Transverse colon (tissue), 3 donors: ENCODE measurements around the gene MYH14.

Experiments
- CTCF ChIP-seq, 5 experiments: fragments of 200-600 bp in 3 of 5; fragments of 450-650 bp in 2 of 5; sonication (generic) in 3 of 5; IDR thresholded peaks; 1 replicate in 2 of 5; 2 replicates in 3 of 5; pipeline ENCODE4 v1.5.1; 2016 to 2017; ENCODE audit warnings: antibody characterized with exemption in 5 of 5, inconsistent platforms in 3 of 5, mild to moderate bottlenecking in 2 of 5, moderate library complexity in 1 of 5
- POLR2A ChIP-seq: fragments of 450-650 bp; IDR thresholded peaks from one replicate; pipeline ENCODE4 v1.6.1; 2016; ENCODE audit warnings: antibody characterized with exemption, mild to moderate bottlenecking, moderate library complexity

- TF ChIP-seq CTCF (IDR thresholded peaks at IDR 0.05), result no peak
- no peak for TF ChIP-seq POLR2A
These were observed 48.9 kb upstream of the MYH14 start for GRCh38 chr19:50154529-50154928.
